ENCODE data around the gene FMNL1. TPM values are rescaled to one million over a fixed set of nuclear protein-coding genes. Genes with fewer than 3 reads are reported as not detected.

The FMNL1 gene
- total and polyA plus RNA-seq, 10 of the 15 experiments (the other 5 are each of a cell fraction or from before 2014, with no cell fraction given), result 3.3 to 108 (median 19.5) TPM

- 98% methylated on average over 20 of the region's 21 CpGs for WGBS (ENCODE audit: insufficient coverage, insufficient replicate concordance, low lambda C conversion rate, missing lambda C conversion rate)
- FAIRE-seq, result no peak
- no peak for DNase-seq (ENCODE audit: low read depth, low spot score)
- ChIA-PET POLR2A (no interaction called here), SMC1A (ENCODE audit: uncharacterized antibody, unreplicated experiment) (interaction anchor here (1.6 kb wide), 1 partner anchor 22 kb away, joined by 5 read pairs; no protein-coding TSS in a partner anchor), CTCF (interaction anchor here (1.5 kb wide), 1 partner anchor 12 kb away, joined by 4 read pairs; no protein-coding TSS in a partner anchor), RAD21 (ENCODE audit: unreplicated experiment) (no interaction called here)
- Histone ChIP-seq H4K20me1 (ENCODE audit: control insufficient read depth, insufficient read depth) (no peaks in the 10 kb centered on the region; the same call in 1 of the 2 replicates), H3K4me2 (ENCODE audit: control insufficient read depth, insufficient read depth) (no peak overlapping the region), H3K4me3 (no peak overlapping the region), H3K4me1 (ENCODE audit: control insufficient read depth, insufficient read depth, low read length) (no peaks in the 10 kb centered on the region), H3K9ac (ENCODE audit: control insufficient read depth, insufficient read depth, low read length) (no peak overlapping the region), H3K36me3 (ENCODE audit: control insufficient read depth in 2 of 2, insufficient read depth in 2 of 2, low read length in 1 of 2) (peaks cover 34 to 59% of the 10 kb centered on the region in 2 experiments), H3K27me3 (replicated peaks in 1 of 2; ENCODE audit: control insufficient read depth in 2 of 2, insufficient read depth in 2 of 2, low read length in 1 of 2) (no peaks in the 10 kb centered on the region), H2AFZ (ENCODE audit: control insufficient read depth, low read depth, low read length) (no peak overlapping the region), H3K9me3 (replicated peaks; ENCODE audit: control insufficient read depth, insufficient read depth, low read length) (no peaks in the 10 kb centered on the region), H3K79me2 (ENCODE audit: control insufficient read depth, insufficient read depth, low read length) (no peaks in the 10 kb centered on the region), H3K27ac (ENCODE audit: control insufficient read depth, insufficient read depth) (no peak overlapping the region)
- in situ Hi-C loops (cut with MboI), result no loop called here
- BruUV-seq (replicated peaks), result no TSS peak
- no peak for ATAC-seq
- intact Hi-C loops (cut with micrococcal nuclease; ENCODE audit: unreplicated experiment), result no loop called here
- TF ChIP-seq, protein P1, sequence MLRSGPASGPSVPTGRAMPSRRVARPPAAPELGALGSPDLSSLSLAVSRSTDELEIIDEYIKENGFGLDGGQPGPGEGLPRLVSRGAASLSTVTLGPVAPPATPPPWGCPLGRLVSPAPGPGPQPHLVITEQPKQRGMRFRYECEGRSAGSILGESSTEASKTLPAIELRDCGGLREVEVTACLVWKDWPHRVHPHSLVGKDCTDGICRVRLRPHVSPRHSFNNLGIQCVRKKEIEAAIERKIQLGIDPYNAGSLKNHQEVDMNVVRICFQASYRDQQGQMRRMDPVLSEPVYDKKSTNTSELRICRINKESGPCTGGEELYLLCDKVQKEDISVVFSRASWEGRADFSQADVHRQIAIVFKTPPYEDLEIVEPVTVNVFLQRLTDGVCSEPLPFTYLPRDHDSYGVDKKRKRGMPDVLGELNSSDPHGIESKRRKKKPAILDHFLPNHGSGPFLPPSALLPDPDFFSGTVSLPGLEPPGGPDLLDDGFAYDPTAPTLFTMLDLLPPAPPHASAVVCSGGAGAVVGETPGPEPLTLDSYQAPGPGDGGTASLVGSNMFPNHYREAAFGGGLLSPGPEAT (IDR thresholded peaks at IDR 0.05; ENCODE audit: low read depth), result no peak
- TF ChIP-seq SIX5 (IDR thresholded peaks at IDR 0.05; ENCODE audit: low read depth, low read length, severe bottlenecking), result no peak
These were observed 19.2 kb downstream of the FMNL1 start for GRCh38 chr17:45240905-45241327.

DNA sequence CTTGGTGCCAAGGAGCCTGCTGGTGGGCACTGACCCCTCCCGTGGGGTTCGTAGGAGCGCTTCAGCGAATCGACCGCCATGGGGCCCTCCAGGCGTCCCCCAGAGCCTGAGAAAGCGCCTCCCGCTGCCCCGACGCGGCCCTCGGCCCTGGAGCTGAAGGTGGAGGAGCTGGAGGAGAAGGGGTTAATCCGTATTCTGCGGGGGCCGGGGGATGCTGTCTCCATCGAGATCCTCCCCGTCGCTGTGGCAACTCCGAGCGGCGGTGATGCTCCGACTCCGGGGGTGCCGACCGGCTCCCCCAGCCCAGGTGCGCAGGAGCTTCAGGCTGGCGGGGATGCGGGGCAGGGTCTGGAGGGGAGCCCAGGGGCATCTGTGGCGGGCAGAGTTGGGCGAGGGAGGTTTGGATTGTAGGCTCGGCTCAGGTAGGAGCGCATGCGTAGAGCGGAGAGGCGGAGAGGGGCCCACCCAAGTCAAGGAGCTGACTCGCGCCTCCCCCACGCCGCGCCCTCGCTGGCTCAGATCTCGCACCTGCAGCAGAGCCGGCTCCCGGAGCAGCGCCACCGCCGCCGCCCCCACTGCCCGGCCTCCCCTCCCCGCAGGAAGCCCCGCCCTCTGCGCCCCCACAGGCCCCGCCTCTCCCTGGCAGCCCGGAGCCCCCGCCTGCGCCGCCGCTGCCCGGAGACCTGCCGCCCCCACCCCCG is 19.8 kb downstream of the FMNL1 start:
- ChIA-PET POLR2A (no interaction called here), SMC1A (ENCODE audit: uncharacterized antibody, unreplicated experiment) (no interaction called here), CTCF (interaction anchor here (1.5 kb wide), 1 partner anchor 12 kb away, joined by 4 read pairs; no protein-coding TSS in a partner anchor), RAD21 (ENCODE audit: unreplicated experiment) (interaction anchor here (0.6 kb wide), 1 partner anchor 909 kb away, joined by 3 read pairs; no protein-coding TSS in a partner anchor)
- no peak overlapping the region for H3K4me2 ChIP-seq (ENCODE audit: control insufficient read depth, insufficient read depth)
- peaks cover 29 to 59% of the 10 kb centered on the region in 2 experiments for H3K36me3 ChIP-seq (ENCODE audit: control insufficient read depth in 2 of 2, insufficient read depth in 2 of 2, low read length in 1 of 2)
- no peak overlapping the region for H3K9ac ChIP-seq (ENCODE audit: control insufficient read depth, insufficient read depth, low read length)
- in situ Hi-C loops (cut with MboI), result no loop called here
- DNase-seq (ENCODE audit: low read depth, low spot score) (no peak), ATAC-seq (no peak), FAIRE-seq (no peak)
- no peak for TF ChIP-seq ZZZ3 (IDR thresholded peaks at IDR 0.05; ENCODE audit: control insufficient read depth, insufficient read length, low read depth)
- TF ChIP-seq POLR2A (IDR thresholded peaks at IDR 0.05; ENCODE audit: low read depth, low read length), result peak; percentile 53
- no peak overlapping the region for H3K27ac ChIP-seq (ENCODE audit: control insufficient read depth, insufficient read depth)
- H3K27me3 ChIP-seq (replicated peaks in 1 of 2; ENCODE audit: control insufficient read depth in 2 of 2, insufficient read depth in 2 of 2, low read length in 1 of 2), result no peaks in the 10 kb centered on the region
- H3K79me2 ChIP-seq (ENCODE audit: control insufficient read depth, insufficient read depth, low read length), result no peaks in the 10 kb centered on the region
- 94% methylated on average over 29 of the region's 62 CpGs for WGBS (ENCODE audit: insufficient coverage, insufficient replicate concordance, low lambda C conversion rate, missing lambda C conversion rate)
- no peaks in the 10 kb centered on the region for H3K9me3 ChIP-seq (replicated peaks; ENCODE audit: control insufficient read depth, insufficient read depth, low read length)
- no TSS peak for BruUV-seq (replicated peaks)
- no peak overlapping the region for H2AFZ ChIP-seq (ENCODE audit: control insufficient read depth, low read depth, low read length)
- H4K20me1 ChIP-seq (ENCODE audit: control insufficient read depth, insufficient read depth), result no peaks in the 10 kb centered on the region
- H3K4me3 ChIP-seq, result no peak overlapping the region
- H3K4me1 ChIP-seq (ENCODE audit: control insufficient read depth, insufficient read depth, low read length), result peaks cover under 1% of the 10 kb centered on the region
- intact Hi-C loops (cut with micrococcal nuclease; ENCODE audit: unreplicated experiment), result no loop called here
